Tibial nerve (tissue), 4 donors: ENCODE results near the gene SETDB1. TPM values are rescaled to one million over a fixed set of nuclear protein-coding genes. Genes with fewer than 3 reads are reported as not detected.
"Not testable (repeated sequence)": the region's sequence is repeated elsewhere in the genome, so short reads cannot be mapped to it uniquely, and the experiment has no call there.

Experiments
- DNase-seq, 2 donors: peaks; one replicate each; pipeline ENCODE4 v3.0.0-alpha.2; 2019; ENCODE audit warnings: low spot score in 2 of 2
- H3K27ac ChIP-seq, 4 donors: fragments of 200-600 bp; sonication (generic) in 3 of 4; one replicate each; pipeline ENCODE4 v1.5.1; 2017 to 2019; ENCODE audit warnings: mild to moderate bottlenecking in 1 of 4
- H3K27me3 ChIP-seq, 2 donors: fragments of 200-600 bp; sonication (generic) in 1 of 2; one replicate each; pipeline versions ENCODE4 v1.5.1 to v1.6.0; 2017 to 2019
- H3K36me3 ChIP-seq, 3 donors: fragments of 200-600 bp; sonication (generic); one replicate each; pipeline ENCODE4 v1.5.1; 2018 to 2019
- H3K4me1 ChIP-seq, 4 donors: fragments of 200-600 bp; sonication (generic) in 3 of 4; one replicate each; pipeline ENCODE4 v1.5.1; 2017 to 2019
- H3K4me3 ChIP-seq, 4 donors: fragments of 200-600 bp; sonication (generic) in 3 of 4; one replicate each; pipeline ENCODE4 v1.5.1; 2017 to 2019; ENCODE audit warnings: mild to moderate bottlenecking in 1 of 4, moderate library complexity in 1 of 4
- H3K9me3 ChIP-seq, 4 donors: fragments of 200-600 bp; sonication (generic) in 3 of 4; one replicate each; pipeline ENCODE4 v1.5.1; 2017 to 2019
- EP300 ChIP-seq, 2 donors: sonication (generic); formaldehyde crosslinking; IDR thresholded peaks; one replicate each; pipeline ENCODE4 v1.6.1; 2017; ENCODE audit warnings: antibody characterized with exemption in 2 of 2, mild to moderate bottlenecking in 1 of 2
- POLR2A ChIP-seq, 2 donors: fragments of 450-650 bp; IDR thresholded peaks; one replicate each; pipeline ENCODE4 v1.6.1; 2017; ENCODE audit warnings: antibody characterized with exemption in 2 of 2, mild to moderate bottlenecking in 2 of 2, moderate library complexity in 2 of 2
- WGBS, 2 donors: methylation state at CpG; one replicate each; pipeline ENCODE4 v1.1.5; 2018; 5-methylcytosine and 5-hydroxymethylcytosine counted together
- total RNA-seq, 4 donors: library from RNA; depleted of rRNA; stranded (reverse); fragments of >200 nt; gene quantifications; one replicate each; pipeline ENCODE4 v1.1.0, GENCODE V29; 2016
- TF ChIP-seq, protein P1 (sequence below), 5 experiments: fragments of 200-600 bp in 3 of 5; fragments of 450-650 bp in 2 of 5; sonication (generic) in 3 of 5; IDR thresholded peaks; one replicate each; pipeline ENCODE4 v1.5.1; 2016 to 2019; ENCODE audit warnings: antibody characterized with exemption in 5 of 5, mild to moderate bottlenecking in 3 of 5, moderate library complexity in 2 of 5

SETDB1 gene
- total RNA-seq, 4 donors from 2014 or later = 30.6 to 42.9 (median 35.3) TPM

DNA sequence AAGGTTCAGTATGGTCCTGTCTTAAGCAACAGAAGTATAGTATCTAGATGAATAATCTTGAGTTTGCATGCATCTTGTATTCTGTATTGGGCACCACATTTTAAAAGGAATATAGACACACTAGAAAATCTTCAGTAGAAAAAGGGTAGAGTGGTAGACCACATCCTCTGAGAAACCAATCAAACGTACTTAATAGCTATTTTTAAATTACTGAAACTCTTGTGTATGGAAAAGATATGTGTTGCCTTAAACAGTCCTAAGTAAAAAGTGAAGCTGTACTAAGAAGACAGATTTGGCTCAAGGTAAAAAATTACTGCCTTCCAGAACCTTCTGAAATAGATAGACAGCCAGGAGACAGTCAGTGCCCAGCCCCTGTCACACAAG lies 36.1 kb upstream of the SETDB1 start:
- no peak overlapping the region for H3K4me3 ChIP-seq
- WGBS, 2 donors = 55 to 65% methylated on average over 1 of the region's 1 CpG
- H3K27ac ChIP-seq = no peak overlapping the region
- peaks cover 0 to 5% (median 0%) of the 10 kb centered on the region in 4 donors for H3K4me1 ChIP-seq
- DNase-seq = no peak
- no peaks in the 10 kb centered on the region for H3K9me3 ChIP-seq
- H3K36me3 ChIP-seq = no peaks in the 10 kb centered on the region
- TF ChIP-seq, protein P1, sequence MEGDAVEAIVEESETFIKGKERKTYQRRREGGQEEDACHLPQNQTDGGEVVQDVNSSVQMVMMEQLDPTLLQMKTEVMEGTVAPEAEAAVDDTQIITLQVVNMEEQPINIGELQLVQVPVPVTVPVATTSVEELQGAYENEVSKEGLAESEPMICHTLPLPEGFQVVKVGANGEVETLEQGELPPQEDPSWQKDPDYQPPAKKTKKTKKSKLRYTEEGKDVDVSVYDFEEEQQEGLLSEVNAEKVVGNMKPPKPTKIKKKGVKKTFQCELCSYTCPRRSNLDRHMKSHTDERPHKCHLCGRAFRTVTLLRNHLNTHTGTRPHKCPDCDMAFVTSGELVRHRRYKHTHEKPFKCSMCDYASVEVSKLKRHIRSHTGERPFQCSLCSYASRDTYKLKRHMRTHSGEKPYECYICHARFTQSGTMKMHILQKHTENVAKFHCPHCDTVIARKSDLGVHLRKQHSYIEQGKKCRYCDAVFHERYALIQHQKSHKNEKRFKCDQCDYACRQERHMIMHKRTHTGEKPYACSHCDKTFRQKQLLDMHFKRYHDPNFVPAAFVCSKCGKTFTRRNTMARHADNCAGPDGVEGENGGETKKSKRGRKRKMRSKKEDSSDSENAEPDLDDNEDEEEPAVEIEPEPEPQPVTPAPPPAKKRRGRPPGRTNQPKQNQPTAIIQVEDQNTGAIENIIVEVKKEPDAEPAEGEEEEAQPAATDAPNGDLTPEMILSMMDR (IDR thresholded peaks at IDR 0.05) = no peak
- TF ChIP-seq EP300 (IDR thresholded peaks at IDR 0.05) = no peak
- TF ChIP-seq POLR2A (IDR thresholded peaks at IDR 0.05) = no peak
- H3K27me3 ChIP-seq = no peaks in the 10 kb centered on the region

DNA sequence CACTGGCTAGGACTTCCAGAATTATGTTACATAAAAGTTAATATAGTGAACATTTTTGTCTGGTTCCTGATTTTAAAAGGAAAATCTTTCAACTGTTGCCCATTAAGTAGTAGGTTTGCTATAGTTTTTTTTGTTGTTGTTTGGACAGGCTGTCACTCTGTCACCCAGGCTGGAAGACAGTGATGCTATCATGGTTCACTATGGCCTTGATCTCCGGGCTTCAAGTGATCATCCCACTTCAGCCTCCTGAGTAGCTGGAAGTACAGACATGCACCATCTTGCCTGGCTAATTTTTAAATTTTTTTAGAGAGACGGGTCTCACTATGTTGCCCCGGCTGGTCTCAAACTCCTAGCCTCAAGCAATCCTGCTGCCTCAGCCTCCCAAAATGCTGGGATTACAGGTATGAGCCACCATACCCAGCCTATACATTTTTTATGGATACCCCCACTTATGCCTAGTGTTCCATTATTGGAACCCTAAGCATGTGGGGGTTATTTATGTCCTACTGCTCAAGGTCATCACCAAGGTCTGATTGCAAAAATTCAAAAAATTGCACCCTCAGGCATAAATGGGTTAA lies 32.7 kb upstream of the SETDB1 start:
- no peaks in the 10 kb centered on the region for H3K4me1 ChIP-seq
- no peaks in the 10 kb centered on the region for H3K36me3 ChIP-seq
- no peak overlapping the region for H3K4me3 ChIP-seq
- TF ChIP-seq, protein P1 (IDR thresholded peaks at IDR 0.05) = no peak
- TF ChIP-seq EP300 (IDR thresholded peaks at IDR 0.05) (no peak), POLR2A (IDR thresholded peaks at IDR 0.05) (no peak)
- WGBS, 2 donors = 90 to 96% methylated on average over 3 of the region's 3 CpGs
- no peak for DNase-seq
- H3K9me3 ChIP-seq = no peaks in the 10 kb centered on the region
- H3K27me3 ChIP-seq = no peaks in the 10 kb centered on the region
- no peak overlapping the region for H3K27ac ChIP-seq

- no peak overlapping the region for H3K27ac ChIP-seq
- H3K36me3 ChIP-seq = no peaks in the 10 kb centered on the region
- WGBS, 2 donors = 73 to 86% methylated on average over 4 of the region's 4 CpGs
- H3K27me3 ChIP-seq = no peaks in the 10 kb centered on the region
- DNase-seq = no peak
- TF ChIP-seq EP300 (IDR thresholded peaks at IDR 0.05) (no peak), POLR2A (IDR thresholded peaks at IDR 0.05) (no peak)
- TF ChIP-seq, protein P1 (IDR thresholded peaks at IDR 0.05) = no peak
- H3K4me3 ChIP-seq = no peak overlapping the region
- no peaks in the 10 kb centered on the region for H3K9me3 ChIP-seq
- H3K4me1 ChIP-seq = no peaks in the 10 kb centered on the region
Measured at GRCh38 chr1:150895618-150896017, 30.5 kb upstream of the SETDB1 start.

DNA sequence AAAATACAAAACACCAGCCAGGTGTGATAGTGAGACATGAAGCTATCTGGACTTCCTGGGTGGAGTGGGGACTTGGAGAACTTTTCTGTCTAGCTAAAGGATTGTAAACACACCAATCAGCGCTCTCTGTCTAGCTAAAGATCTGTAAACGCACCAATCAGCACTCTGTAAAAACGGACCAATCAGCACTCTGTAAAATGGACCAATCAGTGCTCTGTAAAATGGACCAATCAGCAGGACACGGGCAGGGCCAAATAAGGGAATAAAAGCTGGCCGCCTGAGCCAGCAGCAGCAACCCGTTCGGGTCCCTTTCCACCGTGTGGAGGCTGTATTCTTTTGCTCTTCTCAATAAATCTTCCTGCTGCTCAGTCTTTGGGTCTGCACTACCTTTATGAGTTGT lies 26.4 kb upstream of the SETDB1 start:
- H3K27me3 ChIP-seq, H3K9me3 ChIP-seq, H3K36me3 ChIP-seq, H3K4me1 ChIP-seq, DNase-seq, H3K4me3 ChIP-seq, H3K27ac ChIP-seq: not testable (repeated sequence)
- WGBS, 2 donors = 88 to 90% methylated on average over 8 of the region's 8 CpGs

DNA sequence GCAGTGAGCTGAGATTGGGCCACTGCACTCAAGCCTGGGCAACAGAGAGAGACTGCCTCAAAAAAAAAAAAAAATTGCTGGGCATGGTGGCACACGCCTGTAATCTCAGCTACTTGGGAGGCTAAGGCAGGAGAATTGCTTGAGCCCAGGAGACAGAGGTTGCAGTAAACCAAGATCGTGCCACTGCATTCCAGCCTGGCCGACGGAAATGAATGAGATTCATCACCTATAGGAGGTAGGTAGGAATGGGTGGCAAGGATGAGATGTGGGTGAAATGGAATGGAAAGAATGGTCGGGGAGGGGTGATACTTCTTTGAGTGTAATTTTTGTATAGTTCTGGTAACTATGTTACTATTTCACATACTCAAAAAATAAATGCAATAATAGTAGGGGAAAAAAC lies 23.8 kb upstream of the SETDB1 start:
- Histone ChIP-seq H3K27ac (no peak overlapping the region), H3K4me3 (no peak overlapping the region), H3K9me3 (no peaks in the 10 kb centered on the region), H3K36me3 (no peaks in the 10 kb centered on the region), H3K27me3 (no peaks in the 10 kb centered on the region), H3K4me1 (no peaks in the 10 kb centered on the region)
- TF ChIP-seq EP300 (IDR thresholded peaks at IDR 0.05) (no peak), POLR2A (IDR thresholded peaks at IDR 0.05) (no peak)
- TF ChIP-seq, protein P1 (IDR thresholded peaks at IDR 0.05) = no peak
- DNase-seq = no peak
- 90 to 96% methylated on average over 5 of the region's 5 CpGs for WGBS, 2 donors

DNA sequence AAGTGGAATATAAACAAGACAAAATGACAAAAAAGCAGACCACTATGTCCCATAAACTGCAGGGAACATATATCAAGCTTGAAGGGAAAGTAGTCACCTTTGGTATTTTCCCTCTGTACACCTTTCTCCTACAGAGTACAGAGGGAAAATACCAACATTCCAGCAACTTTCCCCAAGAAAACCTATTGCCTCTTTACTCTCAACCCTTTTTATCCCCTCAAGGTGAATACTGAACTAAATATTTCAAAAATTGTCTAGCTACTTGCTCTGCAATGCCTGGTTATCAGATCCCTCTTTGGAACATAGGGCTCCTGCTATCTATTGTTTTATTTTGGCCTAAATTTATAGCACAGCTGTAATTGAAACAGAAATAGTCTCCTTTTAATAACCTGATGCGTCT lies 23.4 kb upstream of the SETDB1 start:
- H3K27me3 ChIP-seq = no peaks in the 10 kb centered on the region
- H3K36me3 ChIP-seq = no peaks in the 10 kb centered on the region
- no peak for DNase-seq
- no peak overlapping the region for H3K27ac ChIP-seq
- no peaks in the 10 kb centered on the region for H3K9me3 ChIP-seq
- 62 to 78% methylated on average over 1 of the region's 1 CpG for WGBS, 2 donors
- no peaks in the 10 kb centered on the region for H3K4me1 ChIP-seq
- no peak overlapping the region for H3K4me3 ChIP-seq
- no peak for TF ChIP-seq POLR2A (IDR thresholded peaks at IDR 0.05)
- TF ChIP-seq, protein P1 (IDR thresholded peaks at IDR 0.05) = no peak
- TF ChIP-seq EP300 (IDR thresholded peaks at IDR 0.05) = no peak
